Tibial nerve (tissue), 4 donors: ENCODE data around the gene TEKT3.

Experiments used
- EP300 ChIP-seq, 2 donors: sonication (generic); formaldehyde crosslinking; IDR thresholded peaks; one replicate each; pipeline ENCODE4 v1.6.1; 2017; ENCODE audit warnings: antibody characterized with exemption in 2 of 2, mild to moderate bottlenecking in 1 of 2
- TF ChIP-seq, protein P1 (sequence below), 5 experiments: fragments of 200-600 bp in 3 of 5; fragments of 450-650 bp in 2 of 5; sonication (generic) in 3 of 5; IDR thresholded peaks; one replicate each; pipeline ENCODE4 v1.5.1; 2016 to 2019; ENCODE audit warnings: antibody characterized with exemption in 5 of 5, mild to moderate bottlenecking in 3 of 5, moderate library complexity in 2 of 5

DNA sequence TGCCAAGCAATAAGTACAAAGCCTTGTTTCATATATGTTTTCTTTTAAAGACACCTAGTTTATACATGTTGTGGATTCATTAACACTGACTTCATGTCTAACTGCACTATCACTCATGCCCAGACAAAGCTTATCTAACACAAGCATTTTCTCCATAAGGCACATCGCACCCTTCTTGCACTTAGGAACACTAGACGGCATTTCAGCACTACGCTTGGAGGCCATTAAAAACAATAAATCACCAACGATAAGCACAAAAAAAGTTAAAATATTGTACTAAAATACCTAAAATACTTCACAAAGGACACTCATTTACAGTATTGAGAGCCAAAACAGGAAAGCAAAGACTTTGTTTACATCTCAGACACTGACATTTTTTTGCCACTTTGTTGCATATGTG is 39.0 kb upstream of the TEKT3 start:
- TF ChIP-seq, protein P1, sequence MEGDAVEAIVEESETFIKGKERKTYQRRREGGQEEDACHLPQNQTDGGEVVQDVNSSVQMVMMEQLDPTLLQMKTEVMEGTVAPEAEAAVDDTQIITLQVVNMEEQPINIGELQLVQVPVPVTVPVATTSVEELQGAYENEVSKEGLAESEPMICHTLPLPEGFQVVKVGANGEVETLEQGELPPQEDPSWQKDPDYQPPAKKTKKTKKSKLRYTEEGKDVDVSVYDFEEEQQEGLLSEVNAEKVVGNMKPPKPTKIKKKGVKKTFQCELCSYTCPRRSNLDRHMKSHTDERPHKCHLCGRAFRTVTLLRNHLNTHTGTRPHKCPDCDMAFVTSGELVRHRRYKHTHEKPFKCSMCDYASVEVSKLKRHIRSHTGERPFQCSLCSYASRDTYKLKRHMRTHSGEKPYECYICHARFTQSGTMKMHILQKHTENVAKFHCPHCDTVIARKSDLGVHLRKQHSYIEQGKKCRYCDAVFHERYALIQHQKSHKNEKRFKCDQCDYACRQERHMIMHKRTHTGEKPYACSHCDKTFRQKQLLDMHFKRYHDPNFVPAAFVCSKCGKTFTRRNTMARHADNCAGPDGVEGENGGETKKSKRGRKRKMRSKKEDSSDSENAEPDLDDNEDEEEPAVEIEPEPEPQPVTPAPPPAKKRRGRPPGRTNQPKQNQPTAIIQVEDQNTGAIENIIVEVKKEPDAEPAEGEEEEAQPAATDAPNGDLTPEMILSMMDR (IDR thresholded peaks at IDR 0.05) = no peak
- no peak for TF ChIP-seq EP300 (IDR thresholded peaks at IDR 0.05)
